ENCODE measurements around the gene ABRAXAS1.

- TF ChIP-seq CTCF (IDR thresholded peaks at IDR 0.05; ENCODE audit: insufficient read depth, low read length) = peak; percentile 73
- no peak for TF ChIP-seq POLR2AphosphoS5 (IDR thresholded peaks at IDR 0.05; ENCODE audit: low read depth)
These were observed 6.1 kb upstream of the ABRAXAS1 start for GRCh38 chr4:83490876-83491450.
